Neural cell (in vitro differentiated cells): ENCODE measurements around the gene KIF19. TPM values are rescaled to one million over a fixed set of nuclear protein-coding genes. Genes with fewer than 3 reads are reported as not detected.

Source experiments
- H2AFZ ChIP-seq: fragments of 200-600, 300-800 bp; sonication (generic), shearing (Covaris generic); 2 replicates; pipeline ENCODE4 v1.6.0; 2014; ENCODE audit warnings: low read depth, mild to moderate bottlenecking, antibody characterized with exemption, low read length, moderate library complexity
- H3F3A ChIP-seq: fragments of 200-600 bp; shearing (Covaris generic); 2 replicates; pipeline ENCODE4 v1.6.1; 2016; ENCODE audit warnings: mild to moderate bottlenecking, moderate library complexity, mixed read lengths, antibody characterized with exemption, low read length; ENCODE audit not compliant: insufficient read depth, poor library complexity, severe bottlenecking
- H3K27ac ChIP-seq: fragments of 200-600, 300-800 bp; sonication (generic), shearing (Covaris generic); 2 replicates; pipeline ENCODE4 v1.5.1; 2014; ENCODE audit warnings: mild to moderate bottlenecking, low read length, moderate library complexity
- H3K27me3 ChIP-seq: fragments of 300-800, 200-600 bp; sonication (generic), shearing (Covaris generic); 2 replicates; pipeline ENCODE4 v1.6.0; 2014; ENCODE audit warnings: mild to moderate bottlenecking, low read depth, low read length, moderate library complexity; ENCODE audit not compliant: insufficient read depth
- H3K36me3 ChIP-seq: fragments of 300-800, 200-600 bp; sonication (generic), shearing (Covaris generic); 2 replicates; pipeline ENCODE4 v1.5.1; 2014; ENCODE audit warnings: mild to moderate bottlenecking, antibody characterized with exemption, low read length, moderate library complexity; ENCODE audit not compliant: insufficient read depth
- H3K4me2 ChIP-seq: fragments of 300-800, 200-600 bp; sonication (generic), shearing (Covaris generic); 2 replicates; pipeline ENCODE4 v1.6.0; 2014; ENCODE audit warnings: mild to moderate bottlenecking, low read length
- H3K4me3 ChIP-seq: fragments of 300-800, 200-600 bp; sonication (generic), shearing (Covaris generic); 2 replicates; pipeline ENCODE4 v1.5.1; 2014; ENCODE audit warnings: mild to moderate bottlenecking, low read length, moderate library complexity
- H3K79me2 ChIP-seq: fragments of 200-600 bp; shearing (Covaris generic); replicated peaks from 2 replicates; pipeline ENCODE4 v1.6.0; 2014; ENCODE audit warnings: mild to moderate bottlenecking, low read length, moderate library complexity; ENCODE audit not compliant: insufficient read depth
- H3K9ac ChIP-seq: fragments of 300-800, 200-600 bp; sonication (generic), shearing (Covaris generic); 2 replicates; pipeline ENCODE4 v1.6.1; 2016; ENCODE audit warnings: mild to moderate bottlenecking, low read length, mixed read lengths
- H3K9me2 ChIP-seq: fragments of 200-600 bp; shearing (Covaris generic); 2 replicates; pipeline ENCODE4 v1.6.1; 2016; ENCODE audit warnings: mild to moderate bottlenecking, low read length, mixed read lengths; ENCODE audit not compliant: insufficient read depth
- H3K9me3 ChIP-seq: fragments of 200-600, 300-800 bp; sonication (generic), shearing (Covaris generic); 2 replicates; pipeline ENCODE4 v1.6.1; 2016; ENCODE audit warnings: mild to moderate bottlenecking, mixed run types, low read length, moderate library complexity, mixed read lengths
- H4K20me1 ChIP-seq: fragments of 200-600 bp; shearing (Covaris generic); 2 replicates; pipeline ENCODE4 v1.6.1; 2016; ENCODE audit warnings: mild to moderate bottlenecking, mixed run types; ENCODE audit not compliant: insufficient read depth
- EP300 ChIP-seq: fragments of 450-650 bp; conservative IDR thresholded peaks from 2 replicates; pipeline ENCODE4 v1.6.1; 2014; ENCODE audit warnings: antibody characterized with exemption, mild to moderate bottlenecking, moderate library complexity; ENCODE audit not compliant: poor library complexity, severe bottlenecking
- EZH2 ChIP-seq: fragments of 200-600, 300-800 bp; shearing (Covaris generic), sonication (generic); IDR thresholded peaks from 2 replicates; pipeline ENCODE4 v1.6.1; 2014; ENCODE audit warnings: antibody characterized with exemption, low read length, borderline replicate concordance, mild to moderate bottlenecking; ENCODE audit not compliant: insufficient read depth, poor library complexity, severe bottlenecking
- MXI1 ChIP-seq: fragments of 450-650 bp; conservative IDR thresholded peaks from 2 replicates; pipeline ENCODE4 v1.6.1; 2014; ENCODE audit warnings: antibody characterized with exemption, mild to moderate bottlenecking; ENCODE audit not compliant: poor library complexity, severe bottlenecking
- POLR2AphosphoS5 ChIP-seq: IDR thresholded peaks from 2 replicates; pipeline ENCODE4 v1.6.1; 2012
- RAD21 ChIP-seq: fragments of 450-650 bp; conservative IDR thresholded peaks from 2 replicates; pipeline ENCODE4 v1.6.1; 2014; ENCODE audit warnings: antibody characterized with exemption, mild to moderate bottlenecking, moderate library complexity
- REST ChIP-seq: IDR thresholded peaks from 2 replicates; pipeline ENCODE4 v1.6.1; 2012; ENCODE audit warnings: borderline replicate concordance
- SMC3 ChIP-seq: fragments of 450-650 bp; conservative IDR thresholded peaks from 2 replicates; pipeline ENCODE4 v1.6.1; 2014; ENCODE audit warnings: antibody characterized with exemption, mild to moderate bottlenecking, moderate library complexity; ENCODE audit not compliant: poor library complexity
- TAF1 ChIP-seq: IDR thresholded peaks from 2 replicates; pipeline ENCODE4 v1.6.1; 2012; ENCODE audit warnings: low read depth
- polyA plus RNA-seq: library from polyadenylated mRNA; depleted of rRNA; stranded (reverse); fragments of >200 nt; gene quantifications from 2 replicates; pipeline ENCODE4 v1.2.3, GENCODE V29; 2014
- TF ChIP-seq, protein P1 (sequence below): fragments of 450-650 bp; IDR thresholded peaks from 2 replicates; pipeline ENCODE4 v1.5.1; 2014; ENCODE audit warnings: antibody characterized with exemption, mild to moderate bottlenecking, moderate library complexity; ENCODE audit not compliant: poor library complexity, severe bottlenecking

The KIF19 gene
- polyA plus RNA-seq, 1 donor from 2014 or later, result not detected

GRCh38 chr17:74329378-74329777 is 3.4 kb downstream of the KIF19 start:
- Histone ChIP-seq H3K4me3 (no peak overlapping the region), H2AFZ (no peak overlapping the region)
- TF ChIP-seq POLR2AphosphoS5 (no peak), TAF1 (no peak), SMC3 (no peak), REST (no peak), MXI1 (no peak), EP300 (no peak), EZH2 (no peak), RAD21 (no peak)
- TF ChIP-seq, protein P1, sequence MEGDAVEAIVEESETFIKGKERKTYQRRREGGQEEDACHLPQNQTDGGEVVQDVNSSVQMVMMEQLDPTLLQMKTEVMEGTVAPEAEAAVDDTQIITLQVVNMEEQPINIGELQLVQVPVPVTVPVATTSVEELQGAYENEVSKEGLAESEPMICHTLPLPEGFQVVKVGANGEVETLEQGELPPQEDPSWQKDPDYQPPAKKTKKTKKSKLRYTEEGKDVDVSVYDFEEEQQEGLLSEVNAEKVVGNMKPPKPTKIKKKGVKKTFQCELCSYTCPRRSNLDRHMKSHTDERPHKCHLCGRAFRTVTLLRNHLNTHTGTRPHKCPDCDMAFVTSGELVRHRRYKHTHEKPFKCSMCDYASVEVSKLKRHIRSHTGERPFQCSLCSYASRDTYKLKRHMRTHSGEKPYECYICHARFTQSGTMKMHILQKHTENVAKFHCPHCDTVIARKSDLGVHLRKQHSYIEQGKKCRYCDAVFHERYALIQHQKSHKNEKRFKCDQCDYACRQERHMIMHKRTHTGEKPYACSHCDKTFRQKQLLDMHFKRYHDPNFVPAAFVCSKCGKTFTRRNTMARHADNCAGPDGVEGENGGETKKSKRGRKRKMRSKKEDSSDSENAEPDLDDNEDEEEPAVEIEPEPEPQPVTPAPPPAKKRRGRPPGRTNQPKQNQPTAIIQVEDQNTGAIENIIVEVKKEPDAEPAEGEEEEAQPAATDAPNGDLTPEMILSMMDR, result no peak

GRCh38 chr17:74330446-74330845 is 4.4 kb downstream of the KIF19 start:
- Histone ChIP-seq H3K4me2 (no peak overlapping the region), H3K9me2 (no peaks in the 10 kb centered on the region), H3K27me3 (peaks cover 19% of the 10 kb centered on the region), H2AFZ (no peak overlapping the region), H3K4me3 (no peak overlapping the region), H3K36me3 (no peaks in the 10 kb centered on the region), H4K20me1 (no peaks in the 10 kb centered on the region), H3F3A (no peaks in the 10 kb centered on the region), H3K9me3 (no peaks in the 10 kb centered on the region), H3K79me2 (no peaks in the 10 kb centered on the region), H3K27ac (no peak overlapping the region), H3K9ac (no peak overlapping the region)
- TF ChIP-seq, protein P1, result no peak
- TF ChIP-seq SMC3, result no peak
- TF ChIP-seq POLR2AphosphoS5, result no peak
- no peak for TF ChIP-seq REST
- TF ChIP-seq RAD21, result no peak
- TF ChIP-seq MXI1, result no peak
- TF ChIP-seq EP300, result no peak
- no peak for TF ChIP-seq TAF1
- TF ChIP-seq EZH2, result no peak

More at GRCh38 chr17:74329378-74329777, 3.4 kb downstream of the KIF19 start:
- Histone ChIP-seq H3K36me3 (no peaks in the 10 kb centered on the region), H3K9ac (no peak overlapping the region), H3K27ac (no peak overlapping the region), H4K20me1 (no peaks in the 10 kb centered on the region), H3K79me2 (no peaks in the 10 kb centered on the region), H3K9me3 (no peaks in the 10 kb centered on the region), H3F3A (no peaks in the 10 kb centered on the region), H3K27me3 (peaks cover 29% of the 10 kb centered on the region), H3K4me2 (no peak overlapping the region), H3K9me2 (no peaks in the 10 kb centered on the region)
